ENCODE results near the gene NAP1L4. TPM values are rescaled to one million over a fixed set of nuclear protein-coding genes. Genes with fewer than 3 reads are reported as not detected.

Gene NAP1L4
- total RNA-seq, 1 donor from 2014 or later: 172 TPM

GRCh38 chr11:3000032-3000961, 8.2 kb upstream of the NAP1L4 start:
- no peaks in the 10 kb centered on the region for H3K9me3 Mint-ChIP-seq
- H3K36me3 Mint-ChIP-seq: peaks cover 6% of the 10 kb centered on the region
- no peaks in the 10 kb centered on the region for H3K27me3 Mint-ChIP-seq
- H3K4me1 Mint-ChIP-seq (ENCODE audit: unreplicated experiment): peaks cover 11% of the 10 kb centered on the region
- no peak for TF ChIP-seq CTCF (conservative IDR thresholded peaks at IDR 0.05)
- no peak overlapping the region for H3K4me3 Mint-ChIP-seq
- no peak for DNase-seq (ENCODE audit: extremely low spot score, unreplicated experiment)
- H3K27ac Mint-ChIP-seq: peak overlapping the region; percentile 29

- Mint-ChIP-seq H3K36me3 (peaks cover 6% of the 10 kb centered on the region), H3K27ac (no peak overlapping the region), H3K27me3 (no peaks in the 10 kb centered on the region), H3K4me1 (ENCODE audit: unreplicated experiment) (peaks cover 11% of the 10 kb centered on the region), H3K9me3 (no peaks in the 10 kb centered on the region), H3K4me3 (no peak overlapping the region)
- no peak for DNase-seq (ENCODE audit: extremely low spot score, unreplicated experiment)
- TF ChIP-seq CTCF (conservative IDR thresholded peaks at IDR 0.05): no peak
These were observed 7.4 kb upstream of the NAP1L4 start for GRCh38 chr11:2999464-2999998.

GRCh38 chr11:2998073-2998850, 6.1 kb upstream of the NAP1L4 start:
- Mint-ChIP-seq H3K4me1 (ENCODE audit: unreplicated experiment) (peaks cover 9% of the 10 kb centered on the region), H3K27ac (no peak overlapping the region), H3K27me3 (no peaks in the 10 kb centered on the region), H3K36me3 (peaks cover 6% of the 10 kb centered on the region), H3K4me3 (no peak overlapping the region), H3K9me3 (no peaks in the 10 kb centered on the region)
- no peak for TF ChIP-seq CTCF (conservative IDR thresholded peaks at IDR 0.05)
- no peak for DNase-seq (ENCODE audit: extremely low spot score, unreplicated experiment)

GRCh38 chr11:2997406-2997805, 5.3 kb upstream of the NAP1L4 start:
- Mint-ChIP-seq H3K4me3 (no peak overlapping the region), H3K27me3 (no peaks in the 10 kb centered on the region), H3K9me3 (no peaks in the 10 kb centered on the region), H3K27ac (no peak overlapping the region), H3K36me3 (peaks cover 6% of the 10 kb centered on the region), H3K4me1 (ENCODE audit: unreplicated experiment) (peaks cover 6% of the 10 kb centered on the region)
- TF ChIP-seq CTCF (conservative IDR thresholded peaks at IDR 0.05): no peak
- DNase-seq (ENCODE audit: extremely low spot score, unreplicated experiment): no peak

GRCh38 chr11:2996976-2997375, 4.8 kb upstream of the NAP1L4 start:
- Mint-ChIP-seq H3K36me3 (peaks cover 6% of the 10 kb centered on the region), H3K4me1 (ENCODE audit: unreplicated experiment) (peaks cover 6% of the 10 kb centered on the region), H3K9me3 (no peaks in the 10 kb centered on the region), H3K27me3 (no peaks in the 10 kb centered on the region), H3K4me3 (no peak overlapping the region), H3K27ac (no peak overlapping the region)
- no peak for DNase-seq (ENCODE audit: extremely low spot score, unreplicated experiment)
- no peak for TF ChIP-seq CTCF (conservative IDR thresholded peaks at IDR 0.05)

Measured in type B pancreatic cell (in vitro differentiated cells).